AG09309 (cell line): ENCODE results near the gene VPS35L.
"Not testable (repeated sequence)": the region's sequence is repeated elsewhere in the genome, so short reads cannot be mapped to it uniquely, and the experiment has no call there.

Experiments used
- DNase-seq: peaks from one replicate; pipeline ENCODE4 v3.0.0-alpha.2; 2010; ENCODE audit warnings: low read depth
- H3K4me3 ChIP-seq: 2 replicates; pipeline ENCODE4 v1.5.1; 2011; ENCODE audit warnings: mild to moderate bottlenecking, low read depth, low read length, moderate library complexity; ENCODE audit not compliant: control insufficient read depth
- TF ChIP-seq, protein P1 (sequence below): IDR thresholded peaks from 2 replicates; pipeline ENCODE4 v1.5.1; 2011; ENCODE audit warnings: mild to moderate bottlenecking, low read depth, low read length, inconsistent platforms; ENCODE audit not compliant: insufficient read depth, control insufficient read depth; ENCODE audit errors: missing control alignments

The VPS35L gene

DNA sequence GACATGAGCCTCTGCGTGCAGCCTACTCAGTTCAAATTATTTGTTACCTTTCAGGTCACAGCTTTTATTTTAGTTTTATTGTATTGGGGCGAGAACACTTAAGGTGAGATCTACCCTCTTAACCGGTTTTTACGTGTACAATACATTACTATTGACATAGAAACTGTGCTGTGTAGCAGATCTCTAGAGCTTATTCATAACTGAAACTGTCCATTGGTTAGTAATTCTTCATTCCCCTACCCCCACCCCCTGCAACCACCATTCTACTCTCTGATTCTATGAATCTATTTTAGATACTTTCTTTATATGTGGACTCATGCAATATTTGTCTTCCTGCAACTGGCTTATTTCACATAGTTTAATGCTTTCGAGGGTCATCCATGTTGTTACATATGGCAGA lies 119.0 kb downstream of the VPS35L start:
- no peak for DNase-seq
- TF ChIP-seq, protein P1, sequence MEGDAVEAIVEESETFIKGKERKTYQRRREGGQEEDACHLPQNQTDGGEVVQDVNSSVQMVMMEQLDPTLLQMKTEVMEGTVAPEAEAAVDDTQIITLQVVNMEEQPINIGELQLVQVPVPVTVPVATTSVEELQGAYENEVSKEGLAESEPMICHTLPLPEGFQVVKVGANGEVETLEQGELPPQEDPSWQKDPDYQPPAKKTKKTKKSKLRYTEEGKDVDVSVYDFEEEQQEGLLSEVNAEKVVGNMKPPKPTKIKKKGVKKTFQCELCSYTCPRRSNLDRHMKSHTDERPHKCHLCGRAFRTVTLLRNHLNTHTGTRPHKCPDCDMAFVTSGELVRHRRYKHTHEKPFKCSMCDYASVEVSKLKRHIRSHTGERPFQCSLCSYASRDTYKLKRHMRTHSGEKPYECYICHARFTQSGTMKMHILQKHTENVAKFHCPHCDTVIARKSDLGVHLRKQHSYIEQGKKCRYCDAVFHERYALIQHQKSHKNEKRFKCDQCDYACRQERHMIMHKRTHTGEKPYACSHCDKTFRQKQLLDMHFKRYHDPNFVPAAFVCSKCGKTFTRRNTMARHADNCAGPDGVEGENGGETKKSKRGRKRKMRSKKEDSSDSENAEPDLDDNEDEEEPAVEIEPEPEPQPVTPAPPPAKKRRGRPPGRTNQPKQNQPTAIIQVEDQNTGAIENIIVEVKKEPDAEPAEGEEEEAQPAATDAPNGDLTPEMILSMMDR = no peak
- no peak overlapping the region for H3K4me3 ChIP-seq

DNA sequence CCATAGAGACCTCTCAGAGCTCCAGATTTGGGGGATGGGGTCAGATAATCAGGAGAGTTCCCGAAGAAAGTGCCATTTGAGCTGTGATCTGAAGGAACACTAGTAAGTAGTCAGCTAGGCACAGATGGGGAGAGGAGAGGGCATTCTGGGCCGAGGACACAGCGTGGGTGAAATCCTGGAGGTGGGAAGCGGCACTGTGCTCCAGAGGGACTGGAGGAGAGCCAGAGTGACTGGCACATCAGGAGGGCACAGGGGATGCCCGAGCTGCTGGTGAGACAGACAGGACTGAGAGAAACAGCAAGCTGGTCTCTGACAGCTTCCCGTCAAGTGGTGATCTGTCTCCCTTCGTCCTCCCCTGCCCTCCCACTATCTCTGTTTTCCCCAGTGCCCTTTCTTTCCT lies 121.9 kb downstream of the VPS35L start:
- DNase-seq = no peak
- TF ChIP-seq, protein P1 = no peak

DNA sequence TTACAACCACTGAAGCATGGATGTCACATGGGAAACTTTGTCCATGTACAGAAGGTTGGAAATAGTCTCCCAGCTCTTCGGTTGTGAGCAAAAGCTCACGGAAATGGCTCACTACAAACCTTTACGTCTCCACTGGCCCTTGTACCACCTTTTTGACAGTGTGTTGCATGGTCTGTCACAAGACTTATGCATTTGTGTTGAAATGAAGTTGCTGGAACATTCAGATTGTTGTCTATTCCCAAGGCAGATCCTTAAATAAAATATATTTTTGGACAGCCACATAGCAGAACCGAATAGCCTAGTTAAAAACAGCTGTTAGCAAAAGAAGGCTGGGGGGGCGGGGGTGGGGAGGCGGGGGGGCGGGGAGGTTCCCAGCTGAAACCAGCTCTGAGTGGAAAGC lies 123.3 kb downstream of the VPS35L start:
- TF ChIP-seq, protein P1 = no peak
- no peak overlapping the region for H3K4me3 ChIP-seq
- no peak for DNase-seq

More for the DNA sequence above, 121.9 kb downstream of the VPS35L start:
- H3K4me3 ChIP-seq = no peak overlapping the region

DNA sequence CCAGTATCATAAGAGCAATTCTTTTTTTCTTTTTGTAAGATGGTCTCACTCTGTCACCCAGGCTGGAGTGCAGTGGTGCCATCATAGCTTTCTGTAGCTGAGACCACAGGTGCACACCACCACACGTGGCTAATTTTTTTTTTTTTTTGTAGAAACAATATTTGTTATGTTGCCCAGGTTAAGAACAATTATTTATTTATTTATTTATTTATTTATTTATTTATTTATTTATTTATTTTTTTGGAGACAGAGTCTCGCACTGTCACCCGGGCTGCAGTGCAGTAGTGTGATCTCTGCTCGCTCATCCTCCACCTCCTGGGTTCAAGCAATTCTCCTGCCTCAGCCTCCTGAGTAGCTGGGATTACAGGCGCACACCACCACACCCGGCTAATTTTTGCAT lies 123.8 kb downstream of the VPS35L start:
- H3K4me3 ChIP-seq, DNase-seq: not testable (repeated sequence)

DNA sequence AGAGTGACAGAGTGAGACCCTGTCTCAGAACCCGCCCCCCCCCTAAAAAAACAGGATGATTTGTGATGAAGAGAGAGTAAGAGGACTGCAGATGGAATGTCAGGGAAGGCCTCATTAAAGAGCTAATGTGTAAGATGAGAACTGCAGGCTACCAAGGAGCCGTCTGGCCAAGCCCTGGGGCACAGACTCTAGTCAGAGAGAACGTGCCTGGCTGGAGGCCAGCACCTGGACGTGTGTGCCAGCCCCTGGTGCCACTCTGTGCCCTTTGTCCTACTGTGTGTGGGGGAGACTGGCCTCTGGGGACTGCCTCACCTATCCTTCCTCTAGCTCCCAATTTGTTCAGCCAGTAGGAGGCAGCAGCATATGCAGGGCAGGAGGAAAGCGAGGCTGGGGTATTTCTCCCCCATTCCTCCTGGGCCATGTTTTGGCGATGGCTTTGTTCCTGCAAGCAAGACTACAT lies 125.4 kb downstream of the VPS35L start:
- H3K4me3 ChIP-seq = no peak overlapping the region
- TF ChIP-seq, protein P1 = peak; percentile 21
- no peak for DNase-seq

DNA sequence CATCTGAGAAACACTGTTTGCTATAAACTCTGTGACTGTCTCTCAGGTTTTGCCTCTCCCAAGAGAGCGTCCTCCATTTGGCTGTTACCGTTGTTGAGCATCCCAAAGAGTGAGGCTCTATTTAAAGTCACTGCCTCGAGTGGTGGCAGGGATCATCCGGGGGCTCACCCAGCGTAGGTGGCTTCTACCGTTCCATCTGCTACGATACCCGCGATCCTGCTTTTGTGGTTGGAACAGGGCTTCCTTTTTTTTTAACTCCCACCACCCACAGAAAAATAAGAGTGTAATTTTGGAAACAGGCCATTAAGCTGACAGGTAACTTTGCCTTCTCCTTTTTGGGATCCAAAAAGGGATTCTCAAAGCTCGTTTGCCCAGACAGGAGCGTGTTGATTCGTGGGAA lies 126.1 kb downstream of the VPS35L start:
- TF ChIP-seq, protein P1 = no peak
- DNase-seq = no peak
- H3K4me3 ChIP-seq = no peak overlapping the region

DNA sequence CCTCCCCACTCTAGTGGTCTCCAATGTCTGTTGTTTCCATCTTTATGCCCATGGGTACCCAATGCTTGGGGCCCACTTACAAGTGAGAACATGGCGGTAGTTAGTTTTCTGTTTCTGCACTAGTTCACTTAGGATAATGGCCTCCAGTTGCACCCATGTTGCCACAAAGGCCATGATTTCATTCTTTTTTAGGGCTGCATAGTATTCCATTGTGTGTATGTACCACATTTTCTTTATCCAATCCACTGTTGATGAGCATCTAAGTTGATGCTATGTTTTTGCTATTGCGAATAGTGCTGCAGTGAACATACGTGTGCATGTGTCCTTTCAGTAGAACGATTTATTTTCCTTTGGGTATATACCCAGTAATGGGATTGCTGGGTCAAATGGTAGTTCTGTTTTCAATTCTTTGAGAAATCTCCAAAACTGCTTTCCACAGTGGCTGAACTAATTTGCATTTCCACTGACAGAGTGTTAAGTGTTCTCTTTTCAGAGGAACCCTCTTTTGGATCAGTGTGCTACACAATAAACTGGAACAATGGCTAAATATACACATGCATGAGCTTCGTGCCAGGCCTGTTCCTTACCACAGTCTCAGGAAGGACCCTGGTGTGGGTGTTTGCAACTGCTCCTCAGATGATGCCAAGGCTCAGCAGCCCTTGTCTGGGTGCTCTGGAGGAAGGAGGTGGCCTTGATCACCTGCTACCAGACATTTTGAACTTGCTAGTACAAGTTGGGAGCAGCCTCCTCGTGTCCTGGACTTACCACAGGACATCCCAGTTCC lies 128.1 kb downstream of the VPS35L start:
- no peak overlapping the region for H3K4me3 ChIP-seq
- DNase-seq = no peak
- TF ChIP-seq, protein P1 = no peak
